ENCODE results near the gene ABAT.
A peak's percentile ranks its signal among the peaks of the same experiment; 100 is the strongest.

The ABAT gene

DNA sequence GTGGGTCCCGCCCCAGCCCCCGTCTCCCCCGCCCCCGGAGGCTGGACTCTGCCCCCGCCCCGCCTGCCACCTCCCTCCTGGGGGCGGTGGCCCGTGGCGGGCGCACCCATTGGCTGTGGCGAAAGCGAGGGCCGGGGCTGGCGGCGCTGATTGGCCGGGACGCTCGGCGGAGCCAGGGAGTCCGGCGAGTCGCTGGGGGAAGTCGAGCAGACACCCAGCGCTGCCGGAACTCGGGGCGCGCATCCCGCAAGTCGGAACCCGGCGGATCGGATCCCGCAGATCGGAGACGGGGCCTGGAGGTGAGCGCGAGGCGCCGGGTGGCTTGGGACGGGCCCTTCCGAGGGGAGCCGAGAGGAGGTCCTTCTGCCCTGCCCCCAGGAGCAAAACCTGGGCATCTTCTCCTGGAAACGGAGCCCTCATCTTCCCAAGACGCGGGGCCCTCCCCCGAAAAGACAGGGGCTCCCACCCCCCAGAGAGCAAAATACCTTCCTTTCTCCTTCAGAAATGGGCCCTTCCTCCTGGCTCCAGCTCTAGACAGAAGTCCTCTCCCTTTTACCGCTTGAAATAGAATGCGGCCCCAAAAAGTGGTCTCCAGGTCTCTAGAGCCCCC lies at the start of gene ABAT:
TSS of gene ABAT (plus strand) at position 205 of the 610 bp plus-strand sequence. CDS start 61,123 bp downstream, outside the sequence.
- DNase-seq, result peak; percentile 87 to 94 (median 92)

DNA sequence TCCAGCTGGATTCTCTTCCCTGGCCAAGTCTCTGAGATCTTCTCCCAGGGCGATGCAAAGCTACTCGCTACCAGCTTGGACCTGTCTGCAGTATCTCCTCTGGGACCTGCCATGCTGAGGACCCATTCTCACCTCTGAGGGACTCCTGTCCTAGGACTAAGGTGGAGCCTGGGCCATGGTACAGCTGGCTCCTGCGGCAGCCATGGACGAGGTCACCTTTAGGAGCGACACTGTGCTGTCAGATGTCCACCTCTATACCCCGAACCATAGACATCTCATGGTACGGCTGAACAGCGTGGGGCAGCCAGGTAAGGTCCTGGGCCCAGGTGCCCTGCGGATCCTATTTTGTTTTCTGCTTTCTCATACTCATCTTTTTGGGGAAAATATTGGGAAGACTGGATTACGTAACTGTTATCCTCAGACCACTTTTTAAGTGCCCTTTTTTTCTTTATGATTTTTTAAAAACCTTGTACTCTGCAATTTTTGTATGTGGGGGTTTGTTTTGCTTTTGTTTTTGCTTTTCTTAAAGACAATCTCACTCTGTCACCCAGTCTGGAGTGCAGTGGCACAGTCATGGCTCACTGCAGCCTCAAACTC lies 48.8 kb upstream of the ABAT start:
- DNase-seq, result no peak

DNA sequence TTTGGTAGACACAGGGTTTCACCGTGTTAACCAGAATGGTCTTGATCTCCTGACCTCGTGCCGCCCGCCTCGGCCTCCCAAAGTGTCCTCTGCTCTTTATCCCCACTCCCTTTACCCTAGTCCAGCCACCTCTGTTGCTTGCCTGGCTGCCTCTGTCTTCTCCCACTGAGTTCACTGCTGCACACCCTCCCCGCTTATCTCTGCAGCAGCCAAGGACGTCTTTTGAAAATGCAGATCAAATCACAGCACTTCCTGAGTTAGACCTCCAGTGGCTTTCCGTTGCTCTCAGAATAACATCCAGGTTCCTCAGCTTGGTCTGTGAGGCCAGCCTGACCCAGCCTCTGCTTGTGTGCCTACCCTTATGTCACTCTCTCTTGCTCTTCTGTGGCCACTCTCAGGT lies 47.5 kb upstream of the ABAT start:
- DNase-seq, result no peak

DNA sequence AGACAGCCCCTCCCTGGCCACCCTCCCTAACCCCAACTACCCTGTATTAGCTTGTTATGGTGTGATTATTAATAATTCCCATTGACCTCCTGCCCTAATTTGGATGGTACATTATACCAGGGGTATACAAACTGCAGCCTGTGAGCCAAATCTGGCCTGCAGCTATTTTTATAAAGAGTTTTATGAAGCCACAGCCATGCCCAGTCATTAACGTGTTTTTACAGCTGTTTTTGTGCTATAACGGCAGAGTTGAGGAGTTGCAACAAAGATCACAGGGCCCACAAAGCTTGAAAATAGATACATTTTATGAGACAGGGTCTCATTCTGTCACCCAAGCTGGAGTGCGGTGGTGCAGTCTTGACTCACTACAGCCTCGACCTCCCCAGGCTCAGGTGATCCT lies 47.0 kb upstream of the ABAT start:
- DNase-seq, result no peak

DNA sequence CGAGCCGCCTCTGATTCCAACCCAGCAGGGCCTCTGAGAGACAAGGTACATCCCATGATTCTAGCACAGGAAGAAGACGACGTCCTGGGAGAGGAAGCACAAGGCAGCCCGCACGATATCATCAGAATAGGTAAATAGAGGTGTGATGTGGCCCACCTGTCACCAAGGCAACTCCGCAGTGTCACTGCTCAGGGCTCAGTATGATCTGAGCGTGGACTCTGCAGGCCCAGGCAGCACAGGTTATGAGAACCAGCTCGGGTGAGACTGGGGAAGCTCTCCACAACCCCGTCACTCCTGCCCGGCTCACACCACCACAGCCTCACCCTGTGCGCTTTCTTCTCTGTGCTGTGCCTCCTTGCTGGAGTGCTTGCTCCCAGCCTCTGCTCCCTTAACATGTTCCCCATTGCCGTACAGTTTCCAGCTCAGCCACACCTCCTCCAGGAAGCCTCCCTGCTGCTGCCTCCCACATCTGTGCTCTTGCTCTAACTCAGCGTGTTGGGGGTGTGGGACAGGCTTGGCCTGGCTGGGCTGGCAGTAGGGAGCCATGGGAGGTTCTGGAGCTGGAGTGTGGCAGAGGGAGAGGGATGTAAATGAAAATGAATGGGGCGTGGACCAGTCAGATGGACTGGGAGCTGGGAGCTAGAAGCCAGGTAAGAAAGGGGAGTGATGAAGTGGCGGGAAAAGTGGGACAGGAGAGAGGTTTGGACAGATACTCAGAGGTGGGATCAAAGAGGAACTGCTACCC lies 45.3 kb upstream of the ABAT start:
- DNase-seq, result no peak

DNA sequence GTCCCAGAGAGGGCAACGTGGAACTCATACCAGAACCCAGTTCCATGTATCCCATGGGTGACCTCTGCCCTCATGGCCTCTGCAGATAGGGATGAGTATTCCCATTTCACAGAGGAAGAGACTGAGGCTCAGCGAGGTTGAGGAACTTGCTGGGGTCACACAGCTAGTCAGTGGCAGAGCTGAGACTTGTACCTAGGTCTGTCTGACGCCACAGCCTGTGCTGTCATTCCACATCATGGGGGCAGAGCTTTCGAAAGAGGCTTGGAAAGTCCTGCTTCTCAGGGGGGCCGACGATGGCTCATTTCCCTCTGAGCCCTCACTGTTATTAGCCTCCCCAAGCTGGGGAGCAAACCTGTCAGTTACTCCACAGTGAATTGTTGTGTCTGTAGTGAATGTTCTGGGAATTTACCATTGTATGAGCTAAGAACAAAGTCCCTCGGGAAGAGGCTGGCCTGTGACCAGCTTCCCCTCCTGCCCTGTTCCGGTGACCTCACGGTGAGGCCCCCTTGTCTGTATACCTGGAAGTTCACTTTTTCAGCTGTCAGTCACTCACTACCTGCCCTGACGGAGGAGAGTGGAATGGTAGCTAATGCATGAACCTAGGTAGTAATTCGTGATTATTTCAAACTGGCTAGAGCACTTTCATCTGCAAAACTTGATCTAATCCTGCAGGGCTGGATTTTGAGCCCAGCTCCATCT lies 44.0 kb upstream of the ABAT start:
- peak; percentile 45 to 62 (median 59) for DNase-seq

DNA sequence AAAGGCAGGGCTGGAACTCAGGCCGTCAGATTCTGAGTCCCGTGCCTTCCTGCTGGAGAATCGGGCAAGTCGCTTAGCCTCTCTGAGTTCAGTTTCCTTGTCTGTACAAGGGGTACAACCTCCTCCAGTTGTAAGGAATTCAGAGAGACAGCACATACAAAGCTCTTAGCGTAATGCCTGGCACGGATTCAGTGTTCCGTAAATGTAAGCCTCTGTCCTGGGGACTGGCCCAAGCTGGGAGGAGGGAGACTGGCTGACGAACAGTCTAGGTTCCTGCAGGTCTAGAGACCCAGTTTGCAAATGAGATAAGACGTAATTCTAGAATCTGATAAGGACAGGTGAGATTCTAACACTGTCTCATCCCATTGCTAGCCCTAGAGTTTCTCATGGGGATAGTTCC lies 43.0 kb upstream of the ABAT start:
- DNase-seq, result no peak

DNA sequence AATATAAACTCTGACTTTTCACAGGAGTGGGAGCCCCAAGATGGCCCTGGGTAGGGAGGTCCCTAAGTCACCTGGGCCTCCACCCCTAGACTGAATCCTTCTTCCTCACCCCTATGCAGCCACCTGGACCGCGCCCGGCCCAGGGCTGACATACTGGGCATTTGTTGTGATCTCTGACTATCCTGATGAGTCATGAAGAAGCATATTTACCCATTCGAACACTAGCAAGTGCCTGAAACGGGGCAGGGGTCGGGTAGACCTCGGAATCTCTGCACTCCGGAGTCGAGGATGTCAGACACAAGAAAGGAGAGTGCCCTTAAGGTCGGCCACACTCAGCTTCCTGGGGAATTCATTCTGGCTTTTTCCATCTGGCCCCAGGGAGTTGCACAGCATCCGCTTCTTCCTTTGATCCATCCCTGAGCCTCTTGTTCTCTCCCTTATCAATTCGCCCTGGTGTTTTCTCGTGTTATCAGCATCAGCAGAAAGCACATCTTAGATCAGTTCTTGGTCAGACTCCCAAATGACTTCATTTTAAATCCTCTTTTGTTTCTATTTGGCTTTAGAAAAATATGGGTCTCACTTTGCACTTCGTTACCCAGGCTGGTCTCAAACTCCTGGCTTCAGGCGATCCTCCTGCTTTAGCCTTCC lies 42.5 kb upstream of the ABAT start:
- DNase-seq, result peak; percentile 28 to 31 (median 30)

DNA sequence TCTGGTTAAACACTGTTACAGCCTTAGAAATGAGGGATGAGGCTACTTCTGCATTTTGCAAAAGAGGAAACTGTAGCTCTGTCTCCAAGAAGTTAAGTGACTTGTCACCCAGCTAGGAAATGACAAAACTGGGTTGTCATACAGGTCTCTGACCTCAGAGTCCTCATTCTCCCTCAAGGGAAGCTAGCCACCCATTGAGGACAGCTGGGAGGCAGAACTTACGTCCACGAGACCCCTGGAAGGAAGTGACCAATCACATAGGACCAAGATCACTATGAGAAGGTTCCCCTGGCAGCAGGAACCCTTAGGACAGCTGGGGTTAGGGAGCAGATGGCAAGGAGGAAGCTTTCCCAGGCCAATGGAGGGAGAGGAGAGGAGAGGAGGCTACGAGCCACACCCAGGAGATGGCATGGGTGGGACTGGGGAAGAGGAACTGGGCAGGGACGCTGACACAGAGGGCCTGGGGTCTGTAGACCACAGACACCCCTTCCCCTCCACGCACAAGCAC lies 41.7 kb upstream of the ABAT start:
- peak; percentile 90 to 98 (median 96) for DNase-seq

DNA sequence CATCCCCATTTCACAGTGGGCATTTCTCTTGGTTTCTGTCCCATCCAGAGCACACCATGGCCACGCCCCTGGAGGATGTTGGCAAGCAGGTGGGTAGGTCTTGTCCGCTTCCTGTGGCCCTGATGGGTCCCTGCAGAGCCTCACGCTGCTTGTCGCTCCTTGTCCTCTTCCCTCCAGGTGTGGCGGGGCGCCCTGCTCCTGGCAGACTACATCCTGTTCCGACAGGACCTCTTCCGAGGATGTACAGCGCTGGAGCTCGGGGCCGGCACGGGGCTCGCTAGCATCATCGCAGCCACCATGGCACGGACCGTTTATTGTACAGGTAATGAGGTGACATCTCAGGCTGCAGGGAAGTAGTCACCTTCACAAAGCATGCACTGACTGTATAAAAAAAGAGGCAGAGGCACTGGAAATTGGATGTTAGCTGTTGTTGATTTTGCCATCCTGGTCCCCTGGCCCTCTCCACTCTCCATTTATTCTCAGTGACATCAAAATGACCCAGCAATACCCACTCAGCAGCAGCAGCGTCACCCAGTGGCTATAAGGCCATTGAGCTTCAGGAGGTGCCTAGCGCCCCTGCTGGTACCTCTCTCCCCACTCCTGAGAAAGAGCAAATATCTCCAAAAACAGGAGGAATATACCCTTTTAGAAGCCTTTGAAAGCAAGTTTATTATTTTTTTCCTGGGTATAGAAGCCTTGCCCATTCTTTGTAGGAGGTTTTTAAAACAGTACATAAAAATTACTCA lies 39.3 kb upstream of the ABAT start:
- DNase-seq, result no peak

DNA sequence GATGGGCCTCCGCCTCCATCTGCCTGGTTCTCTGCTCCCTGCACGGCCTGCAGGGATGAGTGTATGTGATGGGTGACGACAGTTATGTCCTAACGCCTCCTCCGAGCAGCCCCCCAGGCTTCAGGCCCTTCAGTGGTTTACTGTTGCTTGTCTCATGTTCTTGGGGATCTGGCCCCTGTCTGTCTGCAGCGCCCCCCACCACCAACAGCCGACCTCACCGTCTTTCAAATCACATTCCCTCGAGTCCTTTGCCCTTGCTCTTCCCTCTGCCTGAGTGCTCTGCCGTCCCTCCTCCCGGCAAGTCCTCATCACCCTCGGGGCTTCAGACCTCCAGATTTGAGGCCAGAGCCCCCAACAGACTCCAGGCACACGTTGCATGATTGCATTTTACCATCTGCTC lies 34.7 kb upstream of the ABAT start:
- DNase-seq, result no peak

DNA sequence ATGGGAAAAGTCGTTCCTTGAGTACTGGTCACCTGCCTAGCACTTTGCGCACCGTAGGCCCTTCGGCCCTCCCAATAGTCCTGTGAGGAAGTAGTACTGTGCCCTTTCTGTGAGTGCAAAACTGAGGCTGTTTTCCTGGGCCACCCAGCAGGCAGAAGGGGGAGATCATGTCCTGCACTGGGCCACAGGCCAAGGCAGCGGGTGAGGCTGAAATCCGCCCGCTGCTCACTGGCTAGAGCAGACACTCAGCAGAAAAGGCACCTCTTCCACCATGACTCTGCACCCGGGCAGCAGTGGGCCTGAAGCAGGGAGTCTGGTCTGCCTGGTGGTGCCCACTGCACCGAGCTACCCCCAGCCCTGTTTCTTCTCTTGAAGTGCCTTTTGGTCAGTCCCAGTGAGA lies 32.7 kb upstream of the ABAT start:
- no peak for DNase-seq

DNA sequence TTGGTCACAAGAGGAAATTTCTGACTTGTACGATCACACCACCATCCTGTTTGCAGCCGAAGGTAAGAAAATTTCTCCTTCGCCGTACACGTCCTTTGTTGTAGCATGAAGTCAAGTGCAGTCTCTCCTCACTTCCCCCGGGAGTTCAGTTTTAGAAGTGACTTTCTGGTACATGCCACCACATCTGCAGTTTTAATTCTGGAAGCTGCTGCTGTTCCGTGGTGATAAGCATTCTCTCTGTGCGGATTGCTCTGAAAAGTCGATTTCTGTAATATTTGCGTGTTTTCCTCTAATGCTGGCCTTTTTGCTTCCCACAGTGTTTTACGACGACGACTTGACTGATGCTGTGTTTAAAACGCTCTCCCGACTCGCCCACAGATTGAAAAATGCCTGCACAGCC lies 32.3 kb upstream of the ABAT start:
- DNase-seq, result no peak

DNA sequence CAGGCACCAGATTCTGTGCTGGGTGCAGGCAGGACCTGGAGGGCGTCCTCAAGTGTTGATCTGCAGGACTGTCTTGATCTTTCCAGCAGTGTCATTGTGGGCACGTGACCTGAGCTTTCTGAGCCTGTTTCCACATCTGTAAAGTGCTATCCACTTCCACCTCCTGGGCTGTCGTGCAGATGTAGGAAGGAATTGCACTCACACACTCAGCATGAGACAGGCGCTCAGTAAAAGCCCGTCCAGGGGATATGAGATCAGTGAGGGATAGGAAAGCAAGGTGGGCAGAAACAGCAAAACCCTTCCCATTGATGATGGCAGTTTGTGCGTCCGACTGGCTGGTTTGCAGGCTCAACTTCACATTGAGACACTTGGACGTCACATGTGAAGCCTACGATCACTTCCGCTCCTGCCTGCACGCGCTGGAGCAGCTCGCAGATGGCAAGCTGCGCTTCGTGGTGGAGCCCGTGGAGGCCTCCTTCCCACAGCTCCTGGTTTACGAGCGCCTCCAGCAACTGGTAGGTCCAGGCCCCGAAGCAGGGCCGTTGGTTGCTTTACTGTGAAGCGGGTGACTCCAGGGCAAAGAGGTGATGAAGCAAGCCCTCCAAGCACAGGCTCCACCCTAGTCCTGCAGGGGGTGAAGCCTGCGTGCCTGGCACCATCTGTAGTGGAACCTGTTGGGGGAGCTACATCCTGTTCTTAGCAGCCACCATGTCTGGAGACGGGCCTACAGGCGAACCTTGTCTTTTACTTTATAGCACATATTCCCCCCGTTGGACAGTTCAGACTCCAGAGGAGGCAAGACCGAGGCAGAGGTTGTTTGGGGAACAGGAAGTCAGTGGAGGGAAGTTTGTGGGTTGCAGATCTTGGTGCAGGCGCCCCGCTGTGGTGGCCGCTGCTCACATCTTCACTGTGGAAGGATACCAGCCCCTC lies 29.9 kb upstream of the ABAT start:
- DNase-seq, result peak; percentile 77 to 82 (median 81)

DNA sequence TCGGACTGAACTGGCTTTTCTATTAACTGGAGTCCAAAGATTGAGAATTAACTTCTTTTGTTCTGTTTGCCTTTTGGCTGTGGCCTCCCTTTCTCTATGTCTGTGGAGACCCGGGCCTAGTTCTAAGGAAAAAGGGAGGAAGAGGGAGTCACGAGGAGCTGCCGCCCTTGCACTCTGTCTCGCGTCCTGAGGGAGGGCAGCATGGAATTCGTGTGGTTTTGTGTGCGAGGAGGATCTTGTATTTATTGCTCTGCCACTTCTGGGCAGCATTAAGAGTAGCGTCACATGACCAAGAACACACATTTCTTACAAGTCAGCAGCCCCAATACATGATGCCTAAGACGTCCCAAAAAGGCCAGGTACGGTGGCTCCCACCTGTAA lies 29.3 kb upstream of the ABAT start:
- DNase-seq, result no peak

DNA sequence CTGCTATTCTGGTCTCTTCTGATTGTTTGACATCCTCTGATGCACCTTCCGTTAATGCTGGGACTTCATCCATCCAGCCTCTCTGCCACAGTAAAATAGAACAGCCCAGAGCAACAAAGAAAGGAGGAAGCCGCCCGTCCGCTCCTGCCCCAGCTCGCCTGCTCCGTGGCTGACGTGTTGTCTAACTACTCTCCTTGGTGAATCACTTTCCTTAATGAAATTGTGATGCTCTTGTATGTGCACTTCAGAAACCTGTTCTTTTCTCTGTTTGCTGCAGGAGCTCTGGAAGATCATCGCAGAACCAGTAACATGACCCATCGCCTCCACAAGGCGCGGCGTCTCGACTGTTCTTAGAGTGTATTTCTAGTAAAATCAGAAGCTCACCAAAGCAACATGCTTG lies 28.6 kb upstream of the ABAT start:
- no peak for DNase-seq

DNA sequence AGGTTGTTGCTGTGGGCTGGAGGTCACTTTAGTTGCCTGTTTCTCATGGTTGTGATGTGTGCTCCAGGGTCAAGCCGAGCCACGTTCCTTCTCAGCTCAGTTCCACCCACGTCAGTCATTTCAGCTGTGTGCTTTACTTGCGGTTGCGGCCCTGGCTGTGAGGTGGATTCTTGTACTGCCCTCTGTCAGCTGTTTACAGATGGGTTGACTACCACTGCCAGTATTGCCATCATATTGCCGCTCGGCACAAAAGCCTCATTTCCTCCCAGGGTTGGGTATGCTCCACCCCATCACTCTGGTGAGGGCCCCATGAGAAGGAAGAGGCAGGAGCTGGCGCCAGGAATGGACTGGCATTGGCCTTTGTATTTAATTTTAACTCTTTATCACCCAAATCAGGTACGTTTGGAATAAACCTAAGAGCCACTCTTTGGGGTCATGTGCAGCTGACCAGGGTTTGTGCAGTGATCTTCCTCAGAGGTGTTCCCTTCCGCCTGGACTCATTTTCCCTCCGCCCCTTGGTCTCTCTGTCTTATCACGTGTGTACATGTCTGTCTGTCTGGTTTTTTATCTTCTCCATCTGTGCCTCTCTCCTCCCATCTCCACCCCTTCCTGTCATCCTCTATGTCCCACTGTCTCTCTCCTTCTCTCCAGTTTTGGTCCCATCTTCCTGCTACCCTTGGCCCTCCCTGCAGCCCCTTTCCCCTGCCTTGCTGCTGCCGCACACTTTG lies 27.9 kb upstream of the ABAT start:
- DNase-seq, result no peak

DNA sequence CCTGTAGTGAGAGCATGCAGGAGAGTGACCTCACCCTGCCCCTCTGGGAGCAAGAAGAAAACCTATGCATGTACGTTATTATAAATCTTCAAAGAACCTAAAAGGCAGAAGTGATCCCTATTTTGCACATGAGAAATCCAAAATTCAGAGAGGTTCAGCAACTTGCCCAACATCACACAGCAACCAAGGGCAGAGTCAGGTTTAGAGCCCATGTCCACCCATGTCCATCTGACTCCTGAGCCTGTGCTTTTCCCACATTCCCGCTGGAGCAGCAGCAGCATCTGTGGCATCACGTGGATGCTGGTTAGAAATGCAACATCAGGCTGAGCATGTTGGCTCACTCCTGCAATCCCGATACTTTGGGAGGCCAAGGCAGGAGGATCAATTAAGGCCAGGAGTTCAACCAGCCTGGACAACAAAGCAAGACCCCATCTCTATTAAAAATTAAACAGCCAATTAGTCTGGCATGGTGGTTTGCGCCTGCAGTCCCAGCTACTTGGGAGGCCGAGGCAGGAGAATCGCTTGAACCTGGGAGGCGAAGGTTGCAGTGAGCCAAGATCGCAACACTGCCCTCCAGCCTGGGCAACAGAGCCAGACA lies 26.6 kb upstream of the ABAT start:
- no peak for DNase-seq

DNA sequence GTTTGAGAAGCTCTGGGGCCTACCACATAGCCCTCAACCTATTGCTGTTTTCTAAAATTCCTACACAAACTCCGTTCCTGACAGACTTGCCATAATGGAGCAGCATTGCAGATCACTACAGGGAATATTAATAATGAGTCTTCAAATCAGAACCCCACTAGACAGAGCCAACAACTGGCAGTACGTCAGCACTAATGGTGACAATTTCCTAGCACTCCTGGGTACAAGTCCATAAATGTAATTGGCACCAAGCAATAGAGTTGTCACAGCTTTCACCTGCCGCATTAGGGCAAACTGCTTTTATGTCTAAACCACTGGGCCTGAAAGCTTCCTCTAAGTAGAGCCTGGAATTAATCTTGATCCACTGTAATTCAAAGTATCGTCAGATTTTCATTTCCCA lies 25.5 kb upstream of the ABAT start:
- DNase-seq, result no peak

All from suppressor macrophage treated with lipopolysaccharide for 1 hour (primary cell).